Fibroblast of lung (primary cell): Measurements from ENCODE around the gene UPK1B. TPM values are rescaled to one million over a fixed set of nuclear protein-coding genes. Genes with fewer than 3 reads are reported as not detected.

Experiments used
- DNase-seq, 2 donors: peaks; one replicate each; pipeline versions ENCODE4 v3.0.0 to v3.0.0-alpha.2; 2010; ENCODE audit warnings: low read depth in 2 of 2
- H2AFZ ChIP-seq: 2 replicates; pipeline ENCODE4 v1.5.1; 2012; ENCODE audit warnings: low read length, control low read depth, inconsistent platforms
- H3K27ac ChIP-seq: 2 replicates; pipeline ENCODE4 v1.5.1; 2011; ENCODE audit warnings: low read length, control low read depth; ENCODE audit not compliant: insufficient read depth
- H3K27me3 ChIP-seq: 2 replicates; pipeline ENCODE4 v1.5.1; 2011; ENCODE audit warnings: mild to moderate bottlenecking, low read length; ENCODE audit not compliant: control insufficient read depth, insufficient read depth
- H3K36me3 ChIP-seq: 2 replicates; pipeline ENCODE4 v1.5.1; 2011; ENCODE audit warnings: low read length; ENCODE audit not compliant: control insufficient read depth, insufficient read depth
- H3K4me1 ChIP-seq: 2 replicates; pipeline ENCODE4 v1.5.1; 2011; ENCODE audit warnings: low read length; ENCODE audit not compliant: control insufficient read depth, insufficient read depth; ENCODE audit errors: extremely low read depth
- H3K4me2 ChIP-seq: 2 replicates; pipeline ENCODE4 v1.5.1; 2011; ENCODE audit warnings: low read length, control low read depth; ENCODE audit not compliant: insufficient read depth; ENCODE audit errors: extremely low read depth
- H3K4me3 ChIP-seq, 4 experiments: fragments of 200-600 bp in 1 of 4; sonication (generic) in 1 of 4; replicated peaks in 1 of 4; 2 replicates each; pipeline ENCODE4 v1.5.1; 2011 to 2016; ENCODE audit warnings: low read length in 4 of 4, low read depth in 3 of 4, mild to moderate bottlenecking in 3 of 4, control low read depth in 2 of 4, inconsistent platforms in 1 of 4, mixed read lengths in 1 of 4; ENCODE audit not compliant: insufficient read depth in 1 of 4; ENCODE audit errors: control extremely low read depth in 1 of 4
- H3K79me2 ChIP-seq: 2 replicates; pipeline ENCODE4 v1.5.1; 2012; ENCODE audit warnings: mild to moderate bottlenecking, low read length, inconsistent platforms; ENCODE audit not compliant: control insufficient read depth, insufficient read depth
- H3K9ac ChIP-seq: 2 replicates; pipeline ENCODE4 v1.5.1; 2011; ENCODE audit warnings: mild to moderate bottlenecking, low read length, control low read depth; ENCODE audit not compliant: insufficient read depth
- H3K9me3 ChIP-seq: 2 replicates; pipeline ENCODE4 v1.5.1; 2012; ENCODE audit warnings: low read depth, low read length; ENCODE audit not compliant: control insufficient read depth, insufficient read depth
- H4K20me1 ChIP-seq: 2 replicates; pipeline ENCODE4 v1.5.1; 2011; ENCODE audit warnings: low read length; ENCODE audit not compliant: control insufficient read depth, insufficient read depth; ENCODE audit errors: extremely low read depth
- CTCF ChIP-seq, 2 donors: IDR thresholded peaks in 1 of 2; conservative IDR thresholded peaks in 1 of 2; 1 replicate in 1 of 2; 2 replicates in 1 of 2; pipeline ENCODE4 v1.5.1; 2011 to 2012; ENCODE audit warnings: low read length in 2 of 2, control low read depth in 1 of 2, inconsistent platforms in 1 of 2, low read depth in 1 of 2, mild to moderate bottlenecking in 1 of 2
- EZH2 ChIP-seq: IDR thresholded peaks from 2 replicates; pipeline ENCODE4 v1.5.1; 2012; ENCODE audit warnings: low read length, control low read depth, mild to moderate bottlenecking; ENCODE audit errors: missing control alignments
- polyA plus RNA-seq, 2 donors: library from polyadenylated mRNA; depleted of rRNA in 1 of 2; stranded (reverse) in 1 of 2; unstranded in 1 of 2; fragments of >200 nt; gene quantifications; 2 replicates each; pipeline ENCODE4 v1.2.1, GENCODE V29; 2011 to 2012; ENCODE audit warnings: missing spikeins in 1 of 2
- total RNA-seq: library from RNA; depleted of rRNA; stranded (reverse); fragments of >200 nt; gene quantifications from 2 replicates; pipeline ENCODE4 v1.2.1, GENCODE V29; 2014

The UPK1B gene
- total and polyA plus RNA-seq, 2 donors (not counting 1 experiment from before 2014, with no cell fraction given), result not detected

GRCh38 chr3:119175872-119176756, 2.7 kb downstream of the UPK1B start:
- no peaks in the 10 kb centered on the region for H3K4me1 ChIP-seq
- no peak overlapping the region for H3K4me2 ChIP-seq
- H3K36me3 ChIP-seq, result no peaks in the 10 kb centered on the region
- H3K9ac ChIP-seq, result no peak overlapping the region
- no peaks in the 10 kb centered on the region for H3K79me2 ChIP-seq
- H2AFZ ChIP-seq, result no peak overlapping the region
- no peak overlapping the region for H3K4me3 ChIP-seq
- H3K27me3 ChIP-seq, result peaks cover 6% of the 10 kb centered on the region
- H4K20me1 ChIP-seq, result no peaks in the 10 kb centered on the region
- no peak for TF ChIP-seq CTCF (conservative IDR thresholded peaks at IDR 0.05 in 1 of 2, IDR thresholded peaks at IDR 0.05 in 1 of 2; ENCODE audit: low read depth in 1 of 2, low read length in 2 of 2)
- no peak for TF ChIP-seq EZH2
- H3K27ac ChIP-seq, result no peak overlapping the region
- no peaks in the 10 kb centered on the region for H3K9me3 ChIP-seq
- peak in 1 of 2 donors; percentile 72 for DNase-seq

GRCh38 chr3:119176778-119177177, 3.4 kb downstream of the UPK1B start:
- Histone ChIP-seq H3K27ac (no peak overlapping the region), H3K79me2 (no peaks in the 10 kb centered on the region), H3K4me3 (no peak overlapping the region), H3K4me1 (no peaks in the 10 kb centered on the region), H3K9me3 (no peaks in the 10 kb centered on the region), H2AFZ (no peak overlapping the region), H3K36me3 (no peaks in the 10 kb centered on the region), H4K20me1 (no peaks in the 10 kb centered on the region), H3K4me2 (no peak overlapping the region), H3K27me3 (peaks cover 6% of the 10 kb centered on the region), H3K9ac (no peak overlapping the region)
- TF ChIP-seq CTCF (conservative IDR thresholded peaks at IDR 0.05 in 1 of 2, IDR thresholded peaks at IDR 0.05 in 1 of 2; ENCODE audit: low read depth in 1 of 2, low read length in 2 of 2) (no peak), EZH2 (no peak)
- no peak for DNase-seq

- Histone ChIP-seq H3K4me1 (no peaks in the 10 kb centered on the region), H3K4me3 (no peak overlapping the region), H3K4me2 (no peak overlapping the region), H3K27me3 (peaks cover 5% of the 10 kb centered on the region), H3K36me3 (no peaks in the 10 kb centered on the region), H3K27ac (no peak overlapping the region), H2AFZ (no peak overlapping the region), H3K79me2 (no peaks in the 10 kb centered on the region), H3K9ac (no peak overlapping the region), H3K9me3 (no peaks in the 10 kb centered on the region), H4K20me1 (no peaks in the 10 kb centered on the region)
- DNase-seq, result no peak
- TF ChIP-seq CTCF (conservative IDR thresholded peaks at IDR 0.05 in 1 of 2, IDR thresholded peaks at IDR 0.05 in 1 of 2; ENCODE audit: low read depth in 1 of 2, low read length in 2 of 2) (no peak), EZH2 (no peak)
These were observed 3.9 kb downstream of the UPK1B start for GRCh38 chr3:119177321-119177720.
